Measurements from ENCODE around the gene ACYP1.

DNA sequence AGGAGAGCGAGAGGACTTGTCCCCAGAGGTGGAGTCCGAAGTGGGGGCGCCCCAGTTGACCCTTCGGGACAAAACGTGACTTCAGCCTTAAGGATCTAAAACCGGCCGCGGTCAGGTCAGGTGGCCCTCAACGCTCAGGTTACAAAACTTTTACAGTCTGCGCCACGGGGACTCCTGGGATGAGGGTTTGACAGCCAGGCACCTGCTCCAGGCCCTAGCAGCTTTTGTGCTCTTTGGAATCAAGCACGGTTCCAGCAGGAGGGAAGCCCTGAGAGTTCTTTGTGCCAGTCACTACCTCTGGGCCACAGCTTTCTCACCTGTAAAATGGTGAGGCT is 6.0 kb upstream of the ACYP1 start:
- TF ChIP-seq POLR2A (IDR thresholded peaks at IDR 0.05; ENCODE audit: low read depth, low read length) (no peak), POLR2AphosphoS5 (IDR thresholded peaks at IDR 0.05; ENCODE audit: insufficient read depth, low read depth, low read length) (no peak)
- TF ChIP-seq, protein P1, sequence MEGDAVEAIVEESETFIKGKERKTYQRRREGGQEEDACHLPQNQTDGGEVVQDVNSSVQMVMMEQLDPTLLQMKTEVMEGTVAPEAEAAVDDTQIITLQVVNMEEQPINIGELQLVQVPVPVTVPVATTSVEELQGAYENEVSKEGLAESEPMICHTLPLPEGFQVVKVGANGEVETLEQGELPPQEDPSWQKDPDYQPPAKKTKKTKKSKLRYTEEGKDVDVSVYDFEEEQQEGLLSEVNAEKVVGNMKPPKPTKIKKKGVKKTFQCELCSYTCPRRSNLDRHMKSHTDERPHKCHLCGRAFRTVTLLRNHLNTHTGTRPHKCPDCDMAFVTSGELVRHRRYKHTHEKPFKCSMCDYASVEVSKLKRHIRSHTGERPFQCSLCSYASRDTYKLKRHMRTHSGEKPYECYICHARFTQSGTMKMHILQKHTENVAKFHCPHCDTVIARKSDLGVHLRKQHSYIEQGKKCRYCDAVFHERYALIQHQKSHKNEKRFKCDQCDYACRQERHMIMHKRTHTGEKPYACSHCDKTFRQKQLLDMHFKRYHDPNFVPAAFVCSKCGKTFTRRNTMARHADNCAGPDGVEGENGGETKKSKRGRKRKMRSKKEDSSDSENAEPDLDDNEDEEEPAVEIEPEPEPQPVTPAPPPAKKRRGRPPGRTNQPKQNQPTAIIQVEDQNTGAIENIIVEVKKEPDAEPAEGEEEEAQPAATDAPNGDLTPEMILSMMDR (IDR thresholded peaks at IDR 0.05; ENCODE audit: extremely low read depth in 1 of 2, insufficient read depth in 1 of 2, low read depth in 1 of 2, low read length in 2 of 2) = no peak
